HG03460 (cell line): ENCODE data around the gene IDUA.

Experiments
- ATAC-seq: cut with Tn5 transposase; IDR thresholded peaks from one replicate; pipeline ENCODE4 v1.9.1; 2021; ENCODE audit not compliant: unreplicated experiment

The IDUA gene

DNA sequence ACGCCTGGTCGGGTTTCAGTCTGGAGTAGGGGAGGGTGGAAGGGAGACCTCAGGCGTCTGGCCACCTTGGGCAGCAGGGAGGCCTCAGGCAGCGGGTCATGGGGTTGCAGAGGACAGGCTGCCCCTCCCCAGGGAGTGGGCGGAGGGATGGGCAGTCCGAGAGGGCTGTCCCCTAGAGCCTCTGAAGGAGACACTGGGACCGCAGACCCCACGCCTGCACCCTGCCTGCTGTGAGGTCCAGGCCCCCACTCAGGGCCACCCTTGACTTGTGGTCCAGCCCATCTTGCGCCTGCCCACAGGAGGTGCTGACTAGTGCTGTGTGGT is 41.0 kb downstream of the IDUA start:
- ATAC-seq, result no peak

- no peak for ATAC-seq
Measured at GRCh38 chr4:1028574-1029220, 41.9 kb downstream of the IDUA start.

GRCh38 chr4:1029529-1029928 is 42.7 kb downstream of the IDUA start:
- no peak for ATAC-seq

DNA sequence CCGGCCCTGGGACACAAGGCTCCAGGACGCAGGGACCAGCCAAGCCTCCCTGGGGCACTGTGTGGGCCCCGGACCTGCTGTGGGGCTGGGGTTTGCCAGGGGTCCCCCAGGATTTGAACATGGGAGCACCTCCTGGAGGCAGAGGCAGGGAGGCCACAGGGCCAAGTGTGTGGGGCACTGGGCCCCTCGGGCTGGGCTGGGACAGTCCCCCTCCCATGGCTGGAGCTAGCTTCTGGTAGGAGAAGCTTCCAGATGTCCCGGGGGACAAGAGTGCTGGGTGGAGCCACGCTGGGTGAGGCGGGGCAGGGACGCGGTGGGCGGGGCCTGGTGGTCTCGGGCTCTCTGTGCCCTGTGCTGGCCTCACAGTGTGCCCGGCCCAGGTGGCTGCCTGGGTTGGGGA is 43.2 kb downstream of the IDUA start:
- ATAC-seq, result no peak

DNA sequence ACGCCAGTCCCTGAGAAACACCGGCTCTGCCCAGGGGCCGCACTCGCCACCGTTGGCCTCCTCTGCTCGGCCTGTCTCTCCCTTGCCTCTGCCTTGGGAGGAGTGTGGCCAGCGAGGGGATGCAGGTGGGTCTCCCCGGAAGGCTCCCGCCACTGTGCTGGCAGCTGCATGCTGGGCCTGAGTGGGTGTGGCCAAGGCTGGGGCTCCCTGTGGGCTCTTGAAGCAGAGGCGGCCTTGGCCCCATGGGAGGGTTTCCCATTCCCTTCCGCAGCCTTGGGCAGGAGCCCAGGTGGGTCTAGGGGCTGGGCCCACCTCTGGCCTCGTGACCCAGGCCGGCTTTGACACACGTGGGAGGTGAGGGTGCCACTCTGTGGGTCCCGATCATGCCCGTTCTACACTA is 43.7 kb downstream of the IDUA start:
- no peak for ATAC-seq

DNA sequence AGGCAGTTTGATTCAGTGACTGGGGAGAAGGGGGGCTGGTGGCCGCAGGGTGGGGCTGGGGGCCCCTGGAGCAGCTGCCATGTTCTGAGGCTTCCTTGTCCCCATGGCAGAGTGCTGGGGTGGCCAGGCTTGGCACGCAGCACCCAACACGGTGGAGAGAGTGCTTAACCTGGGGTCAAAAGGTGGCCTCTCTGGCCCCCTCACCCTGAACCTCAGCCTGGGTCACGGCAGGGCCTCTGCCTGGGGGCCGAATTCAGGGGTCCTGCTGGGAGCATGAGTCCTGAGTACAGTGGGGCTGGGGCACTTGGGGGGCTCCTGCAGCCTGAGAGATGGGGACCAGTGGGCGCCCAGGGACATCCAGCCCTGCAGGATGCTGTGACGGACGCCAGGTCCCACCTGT is 44.5 kb downstream of the IDUA start:
- ATAC-seq, result no peak

DNA sequence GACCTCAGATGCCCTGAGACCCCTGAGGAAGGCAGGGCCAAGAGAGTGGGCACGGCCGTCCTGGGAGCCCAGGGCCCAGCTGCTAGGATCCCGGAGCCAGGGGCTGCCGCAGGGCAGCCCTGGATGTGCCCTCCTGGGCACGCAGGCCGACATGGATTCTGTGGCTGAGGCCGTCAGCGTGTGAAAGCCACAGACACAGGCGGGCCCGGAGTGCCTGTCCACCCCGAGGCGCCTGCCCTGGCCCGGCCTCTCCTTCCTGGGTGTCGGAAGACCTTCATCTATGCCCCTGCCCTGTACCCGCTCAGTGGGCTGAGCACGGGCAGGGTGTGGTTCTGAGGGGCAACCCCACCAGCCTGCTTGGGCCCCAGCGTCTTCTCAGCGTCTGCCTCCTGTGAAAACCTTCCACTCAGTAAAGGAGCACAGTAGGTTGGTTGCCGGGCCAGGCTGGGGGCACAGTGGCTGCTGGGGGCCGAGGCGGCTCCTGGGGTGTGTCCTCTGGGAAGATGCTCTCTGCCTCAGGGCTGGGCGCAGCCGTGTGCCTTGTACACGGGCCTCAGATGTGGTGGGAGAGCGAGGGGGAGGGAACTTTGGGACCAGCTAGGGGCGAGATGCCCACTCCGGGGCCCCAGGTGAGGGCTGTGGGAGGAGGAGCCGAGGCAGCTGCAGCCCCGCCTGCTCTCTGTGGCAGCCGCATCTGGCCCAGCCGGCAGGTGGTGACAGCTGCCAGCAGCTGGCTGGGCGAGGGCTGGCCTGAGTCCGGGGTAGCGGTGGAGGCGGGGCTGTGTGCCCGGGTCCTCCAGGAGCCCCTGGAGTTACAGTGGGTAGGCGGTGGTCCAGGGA is 45.3 kb downstream of the IDUA start:
- no peak for ATAC-seq

DNA sequence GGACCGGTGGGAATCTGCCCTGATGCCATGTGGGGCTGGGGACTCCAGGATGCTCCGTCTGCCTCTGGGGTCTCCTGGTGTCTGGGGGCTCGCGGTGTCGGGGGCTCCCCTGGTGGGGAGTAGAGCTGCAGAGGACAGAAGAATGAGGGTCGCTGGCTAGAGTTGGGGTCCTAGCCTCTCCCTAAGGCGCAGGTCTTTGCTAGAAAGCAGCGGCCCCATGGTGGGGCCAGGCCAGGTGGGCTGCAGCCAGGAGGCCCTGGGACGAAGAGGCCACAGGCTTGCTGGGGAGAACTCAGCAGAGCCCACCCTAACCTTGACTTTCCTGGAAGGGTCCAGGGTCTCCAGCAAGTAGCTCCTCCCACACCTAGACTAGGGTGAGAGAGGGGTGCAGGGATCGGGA is 46.0 kb downstream of the IDUA start:
- no peak for ATAC-seq

GRCh38 chr4:1033840-1034551 is 47.2 kb downstream of the IDUA start:
- no peak for ATAC-seq

GRCh38 chr4:1035510-1035909 is 48.7 kb downstream of the IDUA start:
- no peak for ATAC-seq

- no peak for ATAC-seq
Measured at GRCh38 chr4:1036095-1036494, 49.3 kb downstream of the IDUA start.

- ATAC-seq, result no peak
Measured at GRCh38 chr4:1036976-1037810, 50.3 kb downstream of the IDUA start.

DNA sequence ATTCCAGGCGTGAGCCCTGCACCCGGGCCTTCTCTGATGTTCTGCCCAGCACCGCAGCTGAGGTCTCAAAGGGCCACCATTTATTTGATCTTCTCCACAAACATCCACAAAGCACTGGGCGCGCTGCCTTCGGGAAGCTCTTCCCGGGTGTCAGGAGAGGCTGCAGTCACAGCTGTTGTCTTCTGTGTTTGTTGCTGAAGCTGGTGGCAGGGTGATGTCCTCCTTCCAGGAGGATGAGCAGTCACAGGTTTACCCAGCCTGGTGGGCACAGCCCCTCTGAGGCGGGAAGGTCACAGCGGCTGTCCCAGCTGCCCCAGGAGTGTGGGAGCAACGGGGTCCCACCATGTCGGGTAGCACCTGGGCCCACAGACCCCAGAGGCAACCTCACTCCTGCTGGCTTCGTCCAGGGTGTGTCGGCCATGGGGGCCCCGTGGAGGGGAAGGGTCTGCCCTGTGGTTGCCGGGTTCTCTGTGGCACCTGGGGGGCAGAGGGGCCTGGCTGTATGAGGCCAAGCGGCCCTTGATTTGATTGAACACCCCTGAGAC is 52.2 kb downstream of the IDUA start:
- ATAC-seq, result no peak

GRCh38 chr4:1039493-1040343 is 52.9 kb downstream of the IDUA start:
- ATAC-seq, result no peak

- ATAC-seq, result no peak
Measured at GRCh38 chr4:1040344-1041146, 53.7 kb downstream of the IDUA start.

DNA sequence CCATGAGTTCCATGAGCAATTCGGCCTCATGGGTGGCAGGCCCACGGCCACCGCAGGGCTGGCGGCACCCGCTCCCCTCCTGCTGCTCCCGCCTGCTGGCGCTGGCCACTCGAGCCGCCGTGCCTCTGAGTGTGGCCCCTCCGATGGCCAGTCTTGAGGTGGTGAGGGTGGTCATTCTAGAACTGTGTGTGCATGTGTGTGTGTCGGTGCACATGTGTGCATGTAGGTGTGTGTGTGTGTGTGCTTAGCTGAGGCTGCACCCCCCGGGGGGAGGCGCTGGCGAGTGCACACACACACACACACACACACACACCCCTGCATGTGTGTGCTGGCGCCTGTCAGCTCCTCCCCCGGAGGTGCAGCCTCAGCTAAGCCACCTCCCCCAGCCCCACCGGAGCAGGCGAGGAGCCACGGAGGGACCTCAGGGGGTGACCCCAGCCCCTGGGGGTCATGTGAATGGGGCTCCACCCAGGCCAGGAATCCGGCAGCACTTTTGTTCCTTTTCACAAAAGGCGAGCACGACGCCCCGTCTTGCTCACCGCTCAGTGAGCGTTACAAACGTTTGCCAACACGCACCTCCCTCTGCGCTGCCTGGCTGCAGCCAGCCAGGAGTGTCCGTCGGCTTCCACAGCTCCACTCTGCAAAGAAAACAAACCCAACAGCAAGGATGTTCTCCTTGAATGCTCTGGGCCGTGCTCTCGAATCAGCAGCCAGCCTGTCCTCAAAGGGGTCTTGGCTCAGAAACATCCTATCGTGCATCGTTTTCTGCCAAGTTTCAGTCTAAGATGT is 54.5 kb downstream of the IDUA start:
- no peak for ATAC-seq

GRCh38 chr4:1041936-1042330 is 55.1 kb downstream of the IDUA start:
- no peak for ATAC-seq

- no peak for ATAC-seq
Measured at GRCh38 chr4:1042352-1043055, 55.7 kb downstream of the IDUA start.
